Measurements from ENCODE around the gene DEDD.

DEDD gene

DNA sequence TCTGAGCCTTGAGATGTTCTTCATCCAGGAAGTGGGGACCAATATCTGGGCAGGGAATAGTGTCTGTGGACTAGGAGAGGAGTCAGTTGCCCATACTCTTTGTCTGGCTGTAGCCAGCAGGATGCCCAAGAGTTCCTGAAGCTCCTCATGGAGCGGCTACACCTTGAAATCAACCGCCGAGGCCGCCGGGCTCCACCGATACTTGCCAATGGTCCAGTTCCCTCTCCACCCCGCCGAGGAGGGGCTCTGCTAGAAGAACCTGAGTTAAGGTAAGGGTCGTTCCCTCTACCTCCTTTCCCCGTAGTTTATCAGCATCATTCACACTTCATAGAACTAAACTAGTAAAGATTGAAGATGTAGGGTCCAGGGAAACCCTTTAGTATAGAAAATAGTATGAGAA, 30.3 kb upstream of the DEDD start:
- DNase-seq (ENCODE audit: low read depth) = no peak

DNA sequence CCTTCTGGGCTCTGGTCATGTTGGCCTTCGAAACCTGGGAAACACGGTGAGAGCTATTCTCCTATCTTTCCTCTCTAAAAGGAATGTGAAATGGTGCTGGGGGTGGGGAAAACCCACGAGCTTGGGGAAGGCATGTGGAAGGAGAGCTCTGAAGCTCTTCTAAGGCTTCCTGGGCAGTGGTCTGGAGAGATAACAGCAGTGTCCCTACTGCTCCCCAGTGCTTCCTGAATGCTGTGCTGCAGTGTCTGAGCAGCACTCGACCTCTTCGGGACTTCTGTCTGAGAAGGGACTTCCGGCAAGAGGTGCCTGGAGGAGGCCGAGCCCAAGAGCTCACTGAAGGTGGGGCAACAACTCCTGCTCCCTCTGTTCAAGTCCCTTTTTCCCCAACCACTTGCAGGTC, 29.6 kb upstream of the DEDD start:
- no peak for DNase-seq (ENCODE audit: low read depth)

DNA sequence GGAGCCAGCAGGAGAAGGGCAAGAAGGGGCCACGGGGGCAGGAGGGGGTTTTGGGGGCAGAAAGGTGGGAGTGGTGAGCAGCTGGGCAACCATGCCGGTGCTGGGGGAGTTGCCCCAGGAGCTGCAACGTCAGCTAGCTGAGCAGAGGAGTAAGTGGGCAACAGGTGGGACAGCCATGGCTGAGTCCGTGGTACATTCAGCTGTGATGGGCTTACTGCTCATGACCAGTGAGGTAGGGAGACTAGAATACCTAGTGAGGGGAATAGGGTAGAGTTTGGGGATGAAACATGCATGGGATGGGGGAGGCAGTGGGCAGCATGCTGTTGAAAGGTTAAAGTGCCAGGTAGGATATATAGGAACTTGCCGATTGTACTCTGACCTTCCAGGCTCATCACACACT, 29.2 kb upstream of the DEDD start:
- DNase-seq (ENCODE audit: low read depth) = no peak

DNA sequence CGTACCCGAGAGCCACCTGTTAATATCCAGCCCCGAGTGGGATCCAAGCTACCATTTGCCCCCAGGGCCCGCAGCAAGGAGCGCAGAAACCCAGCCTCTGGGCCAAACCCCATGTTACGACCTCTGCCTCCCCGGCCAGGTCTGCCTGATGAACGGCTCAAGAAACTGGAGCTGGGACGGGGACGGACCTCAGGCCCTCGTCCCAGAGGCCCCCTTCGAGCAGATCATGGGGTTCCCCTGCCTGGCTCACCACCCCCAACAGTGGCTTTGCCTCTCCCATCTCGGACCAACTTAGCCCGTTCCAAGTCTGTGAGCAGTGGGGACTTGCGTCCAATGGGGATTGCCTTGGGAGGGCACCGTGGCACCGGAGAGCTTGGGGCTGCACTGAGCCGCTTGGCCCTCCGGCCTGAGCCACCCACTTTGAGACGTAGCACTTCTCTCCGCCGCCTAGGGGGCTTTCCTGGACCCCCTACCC, 28.2 kb upstream of the DEDD start:
- no peak for DNase-seq (ENCODE audit: low read depth)

DNA sequence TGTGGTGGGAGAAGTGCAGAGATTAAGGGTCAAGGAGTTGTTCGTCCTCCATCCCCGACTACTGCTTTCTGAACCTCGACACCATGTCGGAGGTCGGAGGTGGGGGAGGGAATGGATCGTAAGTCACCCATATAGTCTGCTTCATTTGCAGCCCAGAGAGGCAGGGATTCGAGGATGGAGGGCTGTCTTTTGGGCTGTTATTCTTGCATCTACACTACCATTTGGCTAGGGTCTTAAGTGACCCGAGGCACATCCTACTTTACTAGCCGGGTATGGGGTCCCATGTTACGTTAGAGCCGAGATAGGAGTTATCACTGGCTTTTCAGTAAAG, 27.4 kb upstream of the DEDD start:
- DNase-seq (ENCODE audit: low read depth) = no peak

DNA sequence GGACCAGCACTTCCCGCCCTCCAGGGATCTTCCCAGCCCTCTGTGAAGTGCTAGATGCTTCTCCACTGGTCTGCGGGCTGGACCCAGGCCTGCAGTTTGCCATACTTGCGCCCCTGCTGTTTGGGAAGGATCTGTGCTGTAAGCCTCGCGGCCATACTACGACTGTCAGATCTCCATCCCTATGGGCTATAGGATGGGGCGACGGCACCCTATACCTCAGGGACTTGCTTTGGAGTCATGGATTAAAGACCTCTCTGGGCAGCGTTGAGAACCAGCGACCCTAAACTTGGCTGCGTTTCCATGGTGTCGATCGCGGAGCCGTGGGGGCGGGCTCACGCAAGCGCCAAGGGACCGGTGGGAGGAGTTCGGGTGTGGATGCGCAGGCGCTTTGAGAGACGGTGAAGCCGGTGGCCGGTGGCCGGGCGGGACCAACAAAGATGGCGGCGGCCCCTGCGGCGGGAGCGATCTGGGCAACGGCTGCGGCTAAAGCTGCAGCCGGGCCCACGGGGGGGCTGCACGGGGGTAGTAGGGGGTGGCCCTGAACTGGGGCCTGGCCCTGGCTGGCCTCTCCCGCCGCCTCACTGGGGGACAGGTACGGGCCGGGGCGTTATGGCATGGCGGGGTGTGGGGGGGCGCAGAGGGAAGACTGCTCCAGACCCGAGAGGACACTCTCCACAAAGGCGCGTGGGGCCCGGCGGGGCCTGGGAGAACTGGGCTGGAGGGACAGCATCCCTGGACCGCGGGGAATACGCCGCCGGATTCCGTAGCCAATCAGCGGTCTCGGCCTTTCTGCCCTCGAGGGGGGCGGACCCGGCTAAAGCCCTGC, 26.8 kb upstream of the DEDD start, which contains the start of gene USP21:
Gene USP21 (plus strand): TSS at position 414 of the 826 bp plus-strand sequence. CDS start 1,141 bp downstream, outside the sequence.
- peak; percentile 75 for DNase-seq (ENCODE audit: low read depth)

DNA sequence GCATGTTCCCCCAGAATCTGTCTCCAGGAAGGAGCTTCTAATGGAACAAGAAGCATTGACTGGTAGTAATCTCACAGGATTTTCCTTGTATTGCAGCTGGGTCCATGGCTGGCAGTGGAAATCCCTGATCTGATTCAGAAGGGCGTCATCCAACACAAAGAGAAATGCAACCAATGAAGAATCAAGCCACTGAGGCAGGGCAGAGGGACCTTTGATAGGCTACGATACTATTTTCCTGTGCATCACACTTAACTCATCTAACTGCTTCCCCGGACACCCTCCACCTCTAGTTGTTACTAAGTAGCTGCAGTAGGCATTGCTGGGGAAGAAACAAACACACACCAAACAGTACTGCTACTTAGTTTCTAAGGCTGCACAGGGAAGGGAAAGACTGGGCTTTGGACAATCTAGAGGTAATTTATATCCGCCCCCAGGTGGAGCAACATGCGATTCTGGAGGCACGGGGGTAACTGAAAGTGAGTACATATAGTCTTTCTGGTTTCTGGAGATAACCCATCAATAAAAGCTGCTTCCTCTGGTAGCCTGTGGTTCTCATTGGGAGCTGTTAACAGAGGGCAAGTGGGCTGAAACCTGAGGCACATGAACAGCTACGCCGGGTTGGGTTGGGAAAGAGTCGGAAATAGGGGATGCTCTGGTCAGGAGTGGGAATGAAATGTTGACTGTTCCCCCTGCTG, 26.0 kb upstream of the DEDD start:
- no peak for DNase-seq (ENCODE audit: low read depth)

DNA sequence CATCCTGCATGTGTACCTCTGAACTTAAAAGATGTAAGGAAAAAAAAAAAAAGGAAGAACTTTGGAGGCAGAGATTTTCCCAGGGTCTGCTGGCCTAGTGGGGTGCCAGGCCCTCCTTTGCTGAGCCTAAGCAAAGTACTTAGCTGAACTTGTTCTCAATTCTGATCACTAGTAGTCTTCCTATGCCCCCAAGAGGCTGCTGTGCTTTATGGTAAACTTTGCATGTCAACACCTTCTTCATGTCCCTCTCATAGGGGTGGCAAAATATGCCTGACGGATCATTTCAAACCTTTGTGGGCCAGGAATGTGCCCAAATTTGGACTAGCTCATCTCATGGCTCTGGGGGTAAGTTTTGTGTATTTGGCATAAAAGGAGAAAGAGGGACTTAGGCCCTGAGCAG, 25.4 kb upstream of the DEDD start:
- no peak for DNase-seq (ENCODE audit: low read depth)

DNA sequence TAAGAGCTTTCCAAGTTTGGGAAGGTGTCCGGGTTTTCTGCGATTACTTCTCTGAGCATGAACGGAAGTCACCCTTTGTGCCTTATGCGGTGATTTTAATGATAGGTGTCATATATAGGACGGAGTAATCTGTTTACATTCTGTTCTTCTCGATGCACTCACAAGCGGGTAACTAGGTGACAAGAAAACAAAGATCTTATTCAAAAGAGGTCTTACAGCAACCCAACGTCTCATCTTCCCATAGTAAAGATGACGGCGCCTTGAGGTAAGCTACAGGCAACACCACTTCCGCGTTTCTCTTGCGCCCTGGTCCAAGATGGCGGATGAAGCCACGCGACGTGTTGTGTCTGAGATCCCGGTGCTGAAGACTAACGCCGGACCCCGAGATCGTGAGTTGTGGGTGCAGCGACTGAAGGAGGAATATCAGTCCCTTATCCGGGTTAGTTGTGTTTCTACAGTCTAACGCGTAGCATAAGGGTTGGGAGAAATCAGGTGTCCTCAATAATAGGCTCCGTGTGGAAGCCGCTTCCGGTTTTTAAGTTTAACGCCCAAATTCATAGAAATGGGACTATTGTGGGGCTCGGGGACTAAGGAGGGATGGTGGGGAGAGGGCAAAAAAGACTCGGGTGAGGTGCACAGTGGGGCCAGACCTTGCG, 21.3 kb upstream of the DEDD start, which contains the start of gene UFC1:
Gene UFC1 (plus strand): TSS at position 297 of the 656 bp plus-strand sequence. CDS start 20 bp downstream, at position 317.
- DNase-seq (ENCODE audit: low read depth) = peak; percentile 81

DNA sequence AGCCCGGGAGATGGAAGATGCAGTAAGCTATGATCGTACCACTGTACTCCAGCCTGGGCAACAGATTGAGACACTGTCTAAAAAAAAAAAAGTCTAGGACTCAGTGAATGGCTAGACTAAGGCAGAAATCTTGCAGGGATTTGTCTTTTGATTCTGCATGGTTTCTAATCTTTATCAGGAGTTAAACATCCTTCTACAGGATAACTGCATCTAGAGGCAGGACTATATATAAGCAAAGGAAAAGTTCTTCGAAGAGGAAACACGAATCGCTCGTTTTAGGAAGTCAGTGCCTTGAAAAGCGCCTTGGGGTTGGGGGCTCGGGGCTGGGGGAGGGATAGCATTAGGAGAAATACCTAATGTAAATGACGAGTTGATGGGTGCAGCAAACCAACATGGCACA, 20.7 kb upstream of the DEDD start:
- no peak for DNase-seq (ENCODE audit: low read depth)

DNA sequence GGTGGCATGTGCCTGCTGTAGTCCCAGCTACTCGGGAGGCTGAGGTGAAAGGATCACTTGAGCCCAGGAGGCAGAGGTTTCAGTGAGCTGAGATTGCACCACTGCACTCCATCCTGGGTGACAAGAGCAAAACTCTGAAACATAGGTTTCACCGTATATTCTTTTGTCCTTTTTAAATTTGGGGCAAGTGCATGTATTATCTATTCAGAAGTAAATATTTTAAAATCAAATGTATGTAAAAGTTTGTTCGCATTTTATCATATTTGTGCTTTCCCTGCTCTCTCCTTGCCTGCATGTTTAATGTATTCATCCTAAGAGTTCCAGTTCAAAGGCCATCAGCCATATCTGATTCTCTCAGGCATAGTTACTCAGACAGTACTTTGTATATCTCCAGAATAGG, 13.4 kb upstream of the DEDD start:
- DNase-seq (ENCODE audit: low read depth) = no peak

DNA sequence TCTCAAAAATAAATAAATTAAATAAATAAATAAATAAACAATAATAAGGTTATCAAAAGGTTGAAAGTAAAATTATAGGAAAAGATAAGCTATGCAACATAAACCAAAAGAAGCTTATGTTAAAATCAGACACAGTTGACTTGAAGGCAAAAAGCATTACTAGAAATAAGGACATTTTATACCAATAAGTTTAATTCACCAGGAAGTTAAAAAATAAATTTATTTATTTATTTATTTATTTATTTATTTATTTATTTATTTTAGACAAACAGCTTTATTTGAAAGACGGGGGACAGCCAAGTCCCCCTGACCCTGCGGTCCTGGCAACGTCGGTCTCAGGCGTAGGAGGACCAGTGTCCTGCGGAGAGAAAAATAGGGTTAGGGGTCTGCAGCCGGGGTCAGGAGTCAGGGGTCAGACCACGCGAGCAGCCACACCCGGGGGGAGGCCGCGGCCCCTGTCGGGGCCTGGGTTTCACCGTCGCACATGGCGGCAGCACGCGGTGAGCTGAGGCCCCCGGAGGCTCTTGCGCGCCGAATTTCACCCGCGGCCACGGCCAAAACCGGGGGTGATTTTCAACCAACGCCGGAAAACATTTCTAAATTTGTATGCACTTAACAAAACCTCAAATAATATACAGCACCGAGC, 8.4 kb upstream of the DEDD start:
- DNase-seq (ENCODE audit: low read depth) = no peak

DNA sequence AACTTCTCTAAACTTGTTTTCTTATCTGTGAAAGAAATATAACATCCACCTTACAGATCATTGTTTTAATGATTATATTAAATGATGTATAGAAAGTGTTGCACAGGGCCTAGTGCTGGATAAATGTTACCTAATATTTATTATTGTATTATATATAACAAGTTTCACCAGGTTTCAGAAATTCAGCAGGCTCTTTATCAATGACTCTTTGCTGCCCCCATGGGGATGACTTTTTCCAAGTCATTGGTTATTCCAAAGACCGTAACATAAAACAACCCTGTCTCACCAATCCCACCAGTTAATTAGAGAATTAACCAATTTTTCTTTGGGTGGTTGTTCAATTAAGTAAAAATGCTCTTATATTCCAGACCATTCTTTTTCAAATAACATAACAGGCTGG, 7.3 kb upstream of the DEDD start:
- peak; percentile 27 for DNase-seq (ENCODE audit: low read depth)

DNA sequence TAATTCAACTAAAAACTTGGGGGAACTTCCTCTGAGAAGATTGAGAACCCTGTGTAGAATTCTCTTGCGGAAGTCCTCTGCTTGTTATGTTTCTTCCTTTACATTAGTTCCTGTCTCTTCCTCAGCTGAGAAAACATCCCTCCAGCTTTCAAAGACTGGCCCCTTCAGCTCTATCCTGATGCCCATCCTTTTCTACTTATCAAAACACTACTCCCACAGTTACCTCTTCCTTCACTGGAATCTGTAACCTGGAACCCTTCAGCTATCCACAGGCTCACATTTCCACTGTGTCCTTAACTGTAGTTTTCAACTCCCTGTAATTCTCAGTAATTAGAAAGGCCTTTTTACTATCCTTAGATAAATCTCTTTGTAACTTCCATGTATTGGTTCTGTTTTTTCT, 6.0 kb upstream of the DEDD start:
- no peak for DNase-seq (ENCODE audit: low read depth)

DNA sequence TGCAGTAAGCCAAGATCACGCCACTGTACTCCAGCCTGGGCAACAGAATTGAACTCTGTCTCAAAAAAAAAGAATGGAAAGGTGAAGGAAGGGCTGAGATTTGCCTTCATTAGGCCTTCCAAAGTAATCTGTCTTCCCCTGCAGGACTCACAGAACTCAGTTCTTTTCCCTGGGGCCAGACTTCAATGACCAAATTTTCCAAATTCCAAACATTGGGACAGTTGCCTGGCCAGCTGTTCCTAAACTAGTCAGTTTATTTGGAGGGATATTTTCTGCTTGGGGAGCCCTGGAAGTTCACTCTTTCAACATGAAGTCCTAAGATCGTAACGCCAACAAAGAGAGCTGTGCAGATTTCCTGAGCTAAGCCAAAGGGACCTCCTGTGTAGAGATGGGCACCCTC, 5.4 kb upstream of the DEDD start:
- DNase-seq (ENCODE audit: low read depth) = no peak

DNA sequence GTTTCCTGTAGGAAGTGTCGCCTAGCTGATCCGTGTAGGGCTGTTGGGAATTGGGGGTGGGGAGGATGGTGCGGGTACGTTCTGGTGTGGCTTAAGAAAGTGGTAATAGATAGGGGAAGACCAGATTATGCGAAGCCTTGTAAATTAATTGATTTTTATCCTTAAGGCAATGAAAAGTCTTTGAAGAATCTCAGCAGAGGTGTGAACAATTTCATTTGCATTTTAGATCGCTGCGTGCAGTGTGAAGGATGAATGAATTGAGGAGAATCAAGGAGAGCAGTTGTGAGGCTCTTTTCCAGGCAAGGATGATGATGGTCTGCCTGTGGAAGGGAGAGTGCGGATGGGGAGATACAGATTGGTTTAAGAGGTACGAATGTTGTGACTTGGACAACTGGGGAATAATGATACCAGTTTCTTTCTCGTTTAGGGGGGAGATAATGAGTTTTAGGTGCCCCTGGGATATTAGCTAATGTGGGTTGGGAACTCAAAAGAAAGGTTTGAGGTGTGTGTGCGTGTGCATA, 813 bp upstream of the DEDD start:
- no peak for DNase-seq (ENCODE audit: low read depth)

DNA sequence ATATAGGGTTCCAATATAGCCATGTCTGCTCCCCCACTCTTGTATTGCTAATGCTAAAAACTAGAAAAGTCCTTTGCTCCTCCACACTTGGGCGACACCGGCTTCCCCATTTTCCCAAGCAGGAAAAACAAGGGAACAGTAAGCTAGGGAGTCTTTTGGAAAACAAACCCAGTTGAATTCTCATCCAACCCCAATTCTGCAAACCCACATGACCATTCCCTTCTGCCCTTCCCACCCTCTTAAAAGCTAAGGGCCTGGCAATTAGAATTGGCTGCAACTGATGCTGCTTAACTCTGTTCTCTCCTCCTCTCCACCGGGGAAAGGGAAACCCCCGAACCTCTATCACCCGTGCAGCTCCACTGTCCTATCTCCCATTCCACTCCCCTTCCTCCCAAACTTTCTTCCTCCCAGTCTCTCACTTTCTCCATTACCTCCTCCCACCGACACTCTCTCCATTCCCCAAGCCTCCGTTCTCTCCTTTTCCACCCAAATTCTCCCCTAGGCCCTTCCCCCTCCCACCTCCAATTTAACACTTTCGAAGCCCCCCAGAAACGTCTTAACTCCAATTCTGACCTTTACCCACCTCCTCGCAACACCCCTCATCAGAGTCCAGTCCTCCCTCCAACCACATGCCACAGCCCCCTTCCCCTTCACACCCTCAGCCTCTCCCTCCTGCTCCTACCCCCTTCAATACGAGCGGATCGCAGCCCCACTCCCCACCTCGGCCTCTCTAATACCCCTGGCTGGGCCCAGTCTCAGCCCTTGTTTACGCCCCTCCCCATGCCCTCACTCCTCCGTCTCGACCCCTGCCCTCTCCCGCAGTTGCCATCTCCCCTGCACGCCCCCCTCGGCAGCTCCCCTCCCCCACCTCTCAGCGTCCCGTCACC, 701 bp downstream of the DEDD start:
- DNase-seq (ENCODE audit: low read depth) = peak; percentile 43

DNA sequence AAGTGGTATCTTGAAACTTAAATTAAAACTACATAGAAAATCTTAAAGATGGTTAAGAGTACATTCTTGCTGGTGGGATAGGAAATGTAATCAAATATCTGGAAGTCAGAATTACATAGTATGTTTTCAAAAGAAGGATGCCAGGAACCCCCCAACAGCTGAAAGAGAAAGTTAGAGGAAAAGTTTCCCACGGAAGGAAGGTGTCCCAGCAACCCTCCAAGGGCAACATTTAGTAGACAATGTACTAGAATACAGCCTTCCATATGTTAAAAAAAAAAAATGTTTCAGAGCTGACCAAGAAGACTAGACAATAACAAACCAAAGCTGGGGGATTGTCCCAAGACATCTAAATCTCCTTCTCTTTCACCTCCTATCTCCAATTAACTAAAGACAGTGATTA, 2.2 kb downstream of the DEDD start:
- no peak for DNase-seq (ENCODE audit: low read depth)

DNA sequence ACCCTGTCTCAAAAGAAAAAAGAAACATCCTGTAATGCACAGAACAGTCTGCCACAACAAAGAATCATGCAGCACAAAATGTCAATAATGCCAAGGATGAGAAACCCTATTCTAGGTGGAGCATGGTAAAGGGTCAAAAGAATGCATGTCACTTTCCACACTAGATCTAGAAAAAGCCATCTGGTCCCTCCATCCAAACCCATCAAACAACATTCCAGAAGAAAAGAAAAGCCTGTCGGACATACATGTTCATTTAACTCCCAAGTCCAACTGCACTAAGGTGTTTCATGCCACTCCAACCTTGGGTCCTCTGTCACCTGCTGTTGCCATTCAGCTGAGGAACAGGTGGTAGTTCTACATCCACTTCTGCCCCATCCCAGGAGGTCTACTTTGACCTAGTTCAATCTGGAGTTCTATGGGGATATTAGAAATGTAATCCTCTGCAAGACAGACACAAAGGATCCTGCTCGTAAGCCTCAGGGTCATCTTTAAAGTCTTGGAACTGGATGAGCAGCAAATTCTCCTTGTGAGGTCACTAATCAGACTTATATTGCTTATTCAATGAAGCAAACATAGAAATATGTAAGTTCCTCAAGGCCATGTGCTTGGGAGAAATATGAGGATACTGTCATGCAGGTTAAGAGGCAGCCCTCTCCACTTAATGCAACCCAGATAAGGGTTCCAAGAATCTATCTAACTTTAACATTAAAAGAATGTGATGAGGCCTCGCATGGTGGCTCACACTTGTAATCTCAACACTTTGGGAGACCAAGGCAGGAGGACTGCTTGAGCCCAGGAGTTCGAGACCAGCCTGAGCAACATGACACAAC, 3.7 kb downstream of the DEDD start:
- DNase-seq (ENCODE audit: low read depth) = no peak

DNA sequence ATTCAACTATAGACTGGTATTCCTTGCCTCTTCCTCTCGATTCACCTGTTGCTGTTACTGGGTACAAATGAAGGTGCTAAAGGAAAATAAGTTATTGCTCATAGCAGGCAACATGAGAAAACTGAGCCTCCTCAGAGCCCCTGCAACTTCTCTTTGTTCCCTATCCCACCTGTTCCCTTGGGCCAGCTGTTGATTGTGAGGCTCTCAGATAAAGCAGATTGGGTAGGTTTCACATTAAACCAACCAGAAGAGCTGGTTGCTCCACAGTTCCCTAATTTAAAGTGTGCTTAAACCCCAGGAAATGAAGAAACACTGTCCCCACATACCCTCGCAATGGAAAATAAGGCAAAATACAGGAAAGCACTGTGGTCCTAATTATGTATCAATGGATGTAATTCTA, 4.8 kb downstream of the DEDD start:
- no peak for DNase-seq (ENCODE audit: low read depth)
